HG03342 (cell line): Measurements from ENCODE around the gene ERF.

Source experiments
- ATAC-seq: cut with Tn5 transposase; IDR thresholded peaks from one replicate; pipeline ENCODE4 v1.9.1; 2021; ENCODE audit warnings: mild to moderate bottlenecking, moderate library complexity; ENCODE audit not compliant: unreplicated experiment

ERF gene

GRCh38 chr19:42244347-42245220 is 10.3 kb downstream of the ERF start:
- peak; percentile 36 for ATAC-seq

DNA sequence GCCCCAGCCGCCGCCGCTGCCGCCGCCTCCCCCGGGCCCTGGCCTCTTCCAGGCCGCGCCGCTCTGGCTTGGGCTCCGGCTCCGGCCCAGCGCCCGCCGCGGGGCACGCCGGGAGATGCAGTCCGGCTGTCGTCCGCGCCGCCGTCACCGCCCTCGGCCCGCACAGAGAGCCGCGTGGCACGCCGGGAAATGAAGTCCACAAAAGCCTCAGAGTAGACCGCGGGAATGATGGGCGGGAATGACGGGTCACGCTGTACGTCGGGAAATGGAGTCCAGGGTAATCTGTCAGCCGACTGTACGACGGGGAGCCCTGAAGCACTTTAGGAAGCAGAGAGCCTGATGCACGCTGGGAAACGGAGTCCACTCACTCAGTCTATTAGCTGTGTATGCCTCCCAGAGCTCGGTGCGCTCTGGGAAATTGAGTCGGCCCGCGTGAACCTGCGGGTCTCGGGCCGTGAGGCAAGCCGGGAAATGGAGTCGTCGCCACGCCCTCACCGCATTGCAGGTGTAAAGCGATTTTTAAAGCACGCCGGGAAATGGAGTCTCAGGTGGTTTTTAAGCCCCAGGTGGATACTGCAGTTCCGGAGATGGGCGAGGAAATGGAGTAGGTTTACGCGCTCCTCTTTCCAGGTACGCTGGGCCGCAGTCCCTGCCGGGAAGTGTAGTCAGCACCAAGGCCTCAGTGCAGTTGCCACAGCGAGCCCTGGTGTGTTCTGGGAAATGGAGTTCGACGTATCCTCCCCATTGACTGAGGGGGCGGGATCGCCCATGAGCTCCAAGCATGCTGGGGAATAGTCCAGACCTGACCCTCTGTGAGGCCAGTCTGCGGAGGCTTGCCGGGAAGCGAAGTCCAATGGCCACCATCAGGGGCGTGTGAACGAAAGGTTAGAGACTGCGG is 12.2 kb downstream of the ERF start, which contains the start of gene GSK3A:
GSK3A (minus strand) TSS at position 91 of the 898 bp plus-strand sequence. CDS start 137 bp downstream, outside the sequence.
- peak; percentile 53 for ATAC-seq

DNA sequence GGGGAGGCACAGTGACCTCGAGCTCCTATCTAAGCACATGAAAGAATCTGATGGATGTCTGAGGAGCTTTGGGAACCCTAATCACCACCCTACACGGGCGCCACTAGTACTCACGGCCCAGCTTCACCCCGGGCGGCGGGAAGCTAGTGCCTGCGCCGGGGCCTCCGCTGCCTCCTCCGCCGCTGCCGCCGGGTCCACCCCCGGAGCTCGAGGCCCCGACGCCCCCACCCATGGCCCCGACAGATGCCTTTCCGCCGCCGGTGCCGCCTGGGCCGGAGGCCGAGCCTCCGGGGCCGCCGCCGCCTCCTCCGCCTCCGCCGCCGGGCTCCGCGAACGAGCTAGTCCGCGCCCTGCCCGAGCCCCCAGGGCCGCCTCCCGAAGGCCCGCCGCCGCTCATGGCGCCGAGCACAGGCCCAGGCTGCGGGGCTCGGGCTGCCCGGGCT is 12.8 kb downstream of the ERF start:
- peak; percentile 3 for ATAC-seq

GRCh38 chr19:42241279-42241678 is 13.6 kb downstream of the ERF start:
- ATAC-seq, result no peak

GRCh38 chr19:42239544-42240220 is 15.2 kb downstream of the ERF start:
- no peak for ATAC-seq

GRCh38 chr19:42235181-42235580 is 19.7 kb downstream of the ERF start:
- ATAC-seq, result no peak

- ATAC-seq, result no peak
Measured at GRCh38 chr19:42234364-42234763, 20.6 kb downstream of the ERF start.

- ATAC-seq, result no peak
Measured at GRCh38 chr19:42233678-42234292, 21.1 kb downstream of the ERF start.

GRCh38 chr19:42233106-42233505 is 21.8 kb downstream of the ERF start:
- no peak for ATAC-seq

GRCh38 chr19:42232435-42232834 is 22.5 kb downstream of the ERF start:
- no peak for ATAC-seq

DNA sequence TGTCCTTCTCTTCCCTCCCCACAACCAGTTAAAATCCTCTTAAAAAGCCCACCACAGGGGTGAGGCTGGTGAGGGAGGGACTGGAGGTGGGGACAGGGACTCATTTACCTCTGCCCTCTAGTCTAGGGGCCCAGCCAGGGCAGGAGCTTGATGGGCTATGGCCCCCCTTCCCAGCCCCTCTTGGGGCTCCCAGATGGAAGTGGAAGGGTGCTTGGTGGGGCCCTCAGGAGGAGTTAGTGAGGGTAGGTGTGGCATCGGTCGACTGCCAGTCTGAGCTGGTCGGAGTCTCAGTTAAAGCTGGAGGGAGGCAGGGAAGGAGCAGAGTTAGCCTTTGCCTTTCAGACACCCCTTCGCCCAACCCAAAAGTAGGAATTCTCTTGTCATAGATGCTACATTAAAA is 24.4 kb downstream of the ERF start:
- ATAC-seq, result no peak

- ATAC-seq, result no peak
Measured at GRCh38 chr19:42229855-42230351, 25.0 kb downstream of the ERF start.

GRCh38 chr19:42229301-42229854 is 25.6 kb downstream of the ERF start:
- no peak for ATAC-seq

GRCh38 chr19:42228641-42229040 is 26.3 kb downstream of the ERF start:
- no peak for ATAC-seq

- ATAC-seq, result no peak
Measured at GRCh38 chr19:42226886-42227285, 28.0 kb downstream of the ERF start.

DNA sequence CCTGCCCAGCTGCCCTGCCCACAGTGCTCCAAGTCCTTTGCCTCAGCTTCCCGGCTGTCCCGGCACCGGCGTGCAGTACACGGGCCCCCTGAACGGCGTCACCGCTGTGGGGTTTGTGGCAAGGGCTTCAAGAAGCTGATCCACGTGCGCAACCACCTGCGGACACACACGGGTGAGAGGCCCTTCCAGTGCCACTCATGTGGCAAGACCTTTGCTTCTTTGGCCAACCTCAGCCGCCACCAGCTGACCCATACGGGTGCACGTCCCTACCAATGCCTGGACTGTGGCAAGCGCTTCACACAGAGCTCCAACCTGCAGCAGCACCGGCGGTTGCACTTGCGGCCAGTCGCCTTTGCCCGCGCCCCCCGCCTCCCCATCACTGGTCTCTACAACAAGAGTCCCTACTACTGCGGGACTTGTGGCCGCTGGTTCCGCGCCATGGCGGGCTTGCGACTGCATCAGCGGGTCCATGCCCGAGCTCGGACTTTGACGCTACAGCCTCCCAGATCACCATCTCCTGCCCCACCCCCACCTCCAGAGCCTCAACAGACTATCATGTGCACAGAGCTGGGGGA is 29.1 kb downstream of the ERF start:
- ATAC-seq, result no peak

DNA sequence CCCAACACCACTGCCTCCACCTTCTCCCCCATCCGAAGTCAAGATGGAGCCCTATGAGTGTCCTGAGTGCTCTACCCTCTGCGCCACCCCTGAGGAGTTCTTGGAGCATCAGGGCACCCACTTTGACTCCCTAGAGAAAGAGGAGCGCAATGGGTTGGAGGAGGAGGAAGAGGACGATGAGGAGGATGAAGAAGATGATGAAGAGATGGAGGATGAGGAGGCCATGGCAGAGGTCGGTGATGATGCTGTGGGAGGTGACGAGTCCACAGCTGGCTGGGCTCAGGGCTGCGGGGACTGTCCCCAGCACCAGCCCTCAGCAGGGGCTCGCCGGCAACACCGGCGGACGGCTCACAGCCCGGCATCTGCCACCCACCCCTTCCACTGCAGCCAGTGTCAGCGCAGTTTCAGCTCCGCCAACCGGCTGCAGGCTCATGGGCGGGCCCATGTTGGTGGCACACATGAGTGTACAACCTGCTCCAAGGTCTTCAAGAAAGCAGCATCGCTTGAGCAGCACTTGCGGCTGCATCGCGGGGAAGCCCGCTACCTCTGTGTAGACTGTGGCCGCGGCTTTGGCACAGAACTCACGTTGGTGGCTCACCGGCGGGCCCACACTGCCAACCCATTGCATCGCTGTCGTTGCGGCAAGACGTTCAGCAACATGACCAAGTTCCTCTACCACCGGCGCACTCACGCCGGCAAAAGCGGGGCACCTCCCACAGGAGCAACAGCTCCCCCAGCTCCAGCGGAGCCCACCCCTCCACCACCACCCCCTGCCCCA is 29.8 kb downstream of the ERF start:
- no peak for ATAC-seq

DNA sequence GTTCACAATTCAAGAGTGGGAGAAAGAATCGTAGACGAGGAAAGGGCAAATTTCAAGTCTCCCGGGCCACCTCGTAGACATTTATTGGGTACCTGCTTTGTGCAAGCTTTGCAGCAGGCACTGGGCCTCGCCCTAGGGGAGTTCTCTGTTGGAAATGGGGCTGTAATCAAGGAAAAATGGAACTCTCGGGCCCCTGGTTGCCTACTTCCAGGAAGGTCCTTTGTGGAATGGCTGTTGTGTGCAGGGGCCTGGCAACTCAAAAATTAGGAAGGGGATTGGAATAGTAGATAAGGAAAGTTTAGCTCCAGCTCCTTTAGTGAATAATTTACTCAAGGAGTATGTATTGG is 34.2 kb downstream of the ERF start:
- ATAC-seq, result no peak
